Stimulated activated CD8-positive, alpha-beta memory T cell treated with anti-CD3 and anti-CD28 coated beads, Interleukin-4, amount 100 ng/mL, for 1 hour (primary cell): ENCODE measurements around the gene FAM83B.
"Not testable (repeated sequence)": the region's sequence is repeated elsewhere in the genome, so short reads cannot be mapped to it uniquely, and the experiment has no call there.

ENCODE experiments used
- DNase-seq, 2 donors: peaks; one replicate each; pipeline ENCODE4 v3.0.0-alpha.2; 2020; ENCODE audit warnings: low read depth in 2 of 2, low spot score in 1 of 2

The FAM83B gene

DNA sequence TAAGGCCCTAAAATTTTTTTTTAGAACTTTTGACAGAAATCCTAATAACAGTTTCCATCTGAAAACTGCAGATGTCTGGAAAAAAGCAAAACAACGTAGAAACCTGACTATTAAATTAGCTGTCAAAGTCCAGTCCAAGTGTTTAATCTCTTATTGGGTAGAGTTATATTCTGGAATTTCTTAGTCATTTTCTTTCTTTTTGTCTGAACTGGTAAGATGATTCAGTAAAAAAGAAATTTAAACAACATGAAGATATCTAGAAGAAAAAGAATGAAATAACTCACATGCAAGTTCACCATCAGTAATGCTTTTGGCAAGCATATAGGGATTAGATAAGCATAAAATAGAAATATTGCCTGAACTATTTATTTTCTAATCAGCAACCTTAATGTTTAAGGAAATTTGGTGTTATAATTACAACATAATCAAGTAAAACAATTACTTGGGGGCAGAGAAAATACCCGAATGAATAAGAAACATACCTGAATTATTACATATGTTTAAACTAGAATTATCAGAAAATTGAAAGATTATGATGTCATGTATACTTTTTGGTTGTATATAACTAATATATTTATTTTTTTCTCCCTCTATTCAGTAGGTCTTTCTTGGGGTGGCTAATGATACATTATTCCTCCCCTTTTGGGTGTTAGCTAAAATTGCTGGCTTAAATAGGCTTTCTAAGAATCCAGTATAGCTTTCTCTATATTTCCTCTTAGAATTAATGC is 51.1 kb downstream of the FAM83B start:
- DNase-seq, result no peak

DNA sequence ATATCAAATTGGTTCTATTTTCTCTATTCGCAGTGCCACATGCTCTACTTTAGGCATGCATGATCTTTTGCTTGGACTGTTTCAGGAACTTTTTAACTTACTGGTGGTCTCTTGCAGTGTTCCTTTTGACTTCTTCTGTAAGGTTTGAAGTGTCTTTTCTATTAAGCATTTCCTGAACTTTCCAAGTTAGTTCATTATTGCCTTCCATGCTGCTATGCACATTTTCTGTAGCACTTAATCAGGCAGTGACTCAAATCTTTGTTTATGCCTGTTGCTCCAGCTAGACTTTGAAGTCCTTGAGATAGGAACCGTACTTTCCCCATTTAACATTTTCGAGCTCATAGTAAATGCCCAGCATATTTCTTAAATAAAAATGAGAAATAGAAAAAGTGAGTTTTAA is 52.2 kb downstream of the FAM83B start:
- no peak for DNase-seq

DNA sequence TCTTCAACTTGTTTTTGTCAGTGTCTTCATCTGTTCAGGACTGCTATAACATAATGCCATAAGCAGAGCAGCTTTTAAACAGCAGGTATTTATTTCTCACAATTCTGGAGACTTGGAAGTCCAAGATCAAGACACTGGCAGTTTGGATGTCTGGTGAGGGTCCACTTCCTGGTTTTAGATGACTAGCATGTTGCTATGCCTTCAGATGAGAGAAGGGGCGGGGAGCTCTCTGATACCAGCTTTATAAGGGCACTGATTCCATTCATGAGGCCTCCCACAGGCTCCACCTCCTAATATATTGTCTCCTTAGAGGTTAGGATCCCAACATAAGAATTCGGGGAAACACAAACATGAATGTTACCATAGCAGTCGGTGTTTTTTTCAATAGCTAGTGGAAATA is 52.9 kb downstream of the FAM83B start:
- DNase-seq, result no peak

DNA sequence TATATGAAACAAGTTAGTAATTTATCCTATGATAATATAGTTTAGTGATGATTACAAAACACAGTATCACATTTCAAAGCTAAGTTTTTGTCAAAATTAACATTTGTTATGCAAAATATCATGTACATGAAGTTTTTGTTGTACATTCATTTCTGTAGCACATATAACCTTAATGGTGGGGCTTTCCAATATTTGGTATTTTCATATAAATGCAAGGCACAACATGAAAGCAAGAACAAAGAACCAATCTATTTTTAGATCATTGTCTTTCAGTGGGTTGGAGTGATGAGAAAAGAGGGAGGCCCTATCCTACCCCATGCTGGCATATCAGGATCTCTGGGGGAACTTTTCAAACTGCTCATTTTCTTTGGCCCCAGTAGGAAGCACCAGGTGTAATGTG is 53.4 kb downstream of the FAM83B start:
- no peak for DNase-seq

DNA sequence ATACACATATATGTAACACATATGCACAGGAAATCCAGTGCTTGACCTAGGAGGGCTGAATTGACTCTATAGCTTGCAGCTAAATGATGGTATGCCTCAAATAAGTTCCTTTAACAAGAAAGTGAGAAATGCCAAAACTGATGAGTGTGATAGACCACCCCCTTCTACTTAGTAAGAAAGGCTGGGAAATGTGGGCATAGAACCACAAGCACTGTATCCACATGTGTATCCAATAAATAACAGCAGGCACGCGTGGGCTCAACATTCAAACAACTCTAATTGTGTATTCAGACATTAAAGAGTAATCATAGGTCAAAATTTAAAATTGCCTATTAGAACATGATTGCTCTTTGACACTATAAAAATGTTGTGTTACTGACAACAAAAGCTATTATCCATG is 54.1 kb downstream of the FAM83B start:
- no peak for DNase-seq

DNA sequence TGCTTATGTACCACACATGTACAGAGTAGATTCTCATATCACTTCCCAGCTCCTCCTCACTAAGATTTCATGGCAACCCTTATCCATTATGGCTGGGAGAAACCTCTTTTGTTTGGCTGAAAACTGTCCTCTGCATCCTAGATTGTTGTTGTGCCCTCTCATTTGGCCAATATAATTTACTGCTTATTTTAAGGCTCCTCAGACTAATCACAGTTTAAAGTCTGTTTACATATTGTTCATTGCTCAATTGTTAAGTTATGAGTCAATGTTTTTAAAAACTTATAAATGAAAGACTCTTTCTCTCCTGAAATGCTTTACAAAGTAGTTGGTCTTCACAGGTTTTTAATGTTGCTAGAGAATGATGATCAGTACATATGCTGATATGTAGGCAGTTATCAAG is 57.3 kb downstream of the FAM83B start:
- no peak for DNase-seq

DNA sequence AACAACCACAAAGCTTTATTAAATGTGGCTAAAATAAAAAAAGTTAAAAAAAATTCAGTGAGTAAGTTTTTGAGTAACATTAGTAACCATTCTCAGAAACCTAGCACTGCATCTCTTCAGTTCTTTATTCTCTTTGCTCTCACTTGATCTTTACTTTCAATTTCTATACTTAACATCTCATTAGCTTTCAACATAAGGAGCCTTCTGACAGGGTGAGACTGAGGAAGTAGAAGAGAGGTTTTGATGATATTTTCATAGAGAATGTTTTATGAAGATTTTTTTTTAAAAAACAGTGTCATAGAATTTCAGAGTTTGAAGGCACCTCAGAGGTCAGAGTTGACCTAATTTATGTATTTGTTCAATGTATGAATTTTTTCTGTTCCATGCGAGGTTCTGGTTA is 60.8 kb downstream of the FAM83B start:
- no peak for DNase-seq

DNA sequence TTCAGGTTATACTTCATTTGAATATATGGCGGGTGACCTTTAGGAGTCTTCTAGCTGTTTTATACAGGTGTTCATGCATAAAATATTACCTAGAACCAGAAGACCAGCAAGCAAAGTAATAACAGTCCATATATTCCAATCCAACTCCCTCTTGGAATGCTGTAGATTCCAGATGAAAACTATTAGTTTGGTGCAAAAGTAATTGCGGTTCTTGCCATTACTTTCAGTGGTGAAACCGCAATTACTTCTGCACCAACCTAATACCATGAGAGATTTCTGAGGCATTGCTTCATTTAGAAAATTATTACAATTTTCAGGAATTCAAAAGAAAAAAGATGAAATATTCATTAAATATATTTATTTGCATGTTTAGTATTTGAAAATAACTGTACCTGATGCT is 62.6 kb downstream of the FAM83B start:
- no peak for DNase-seq

DNA sequence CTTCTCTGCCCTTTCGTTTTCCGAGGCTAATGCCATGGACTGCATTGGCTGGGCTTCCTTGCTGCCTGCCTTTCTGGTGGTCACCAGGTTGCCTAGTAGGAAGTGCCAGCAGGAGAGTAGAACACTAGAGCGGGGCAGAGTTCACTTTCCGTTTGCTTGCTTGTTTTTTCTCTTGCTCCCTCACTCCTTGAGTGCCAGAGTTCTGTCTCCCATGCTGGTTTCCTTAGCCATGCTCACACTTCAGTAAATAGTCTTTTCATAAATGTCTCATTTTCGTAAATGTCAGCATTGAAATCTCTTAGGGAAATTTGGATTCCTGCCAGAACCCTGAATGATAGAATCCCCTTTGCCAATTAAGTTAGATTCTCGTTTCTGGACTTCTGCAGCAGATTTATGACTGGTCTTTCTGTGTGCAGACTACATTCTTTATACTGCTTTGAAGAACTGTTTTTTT is 63.9 kb downstream of the FAM83B start:
- DNase-seq, result no peak

DNA sequence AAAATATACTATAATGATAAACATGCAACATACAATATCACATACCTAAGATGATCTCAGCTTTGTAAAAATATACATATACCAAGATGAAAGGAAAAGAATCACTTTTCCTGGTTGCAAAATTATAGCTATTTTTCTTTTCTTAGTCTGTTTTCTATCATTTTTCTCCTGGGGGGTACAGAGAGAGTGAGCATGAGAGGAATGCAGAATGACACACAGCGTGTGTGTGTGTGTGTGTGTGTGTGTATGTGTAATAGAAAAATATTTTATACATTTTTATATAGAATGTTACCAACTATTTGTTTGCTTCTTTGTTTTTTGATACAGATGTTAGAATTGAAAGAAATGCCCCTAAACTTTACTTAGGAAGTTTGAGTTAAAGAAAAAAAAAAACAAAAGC is 64.3 kb downstream of the FAM83B start:
- no peak for DNase-seq

DNA sequence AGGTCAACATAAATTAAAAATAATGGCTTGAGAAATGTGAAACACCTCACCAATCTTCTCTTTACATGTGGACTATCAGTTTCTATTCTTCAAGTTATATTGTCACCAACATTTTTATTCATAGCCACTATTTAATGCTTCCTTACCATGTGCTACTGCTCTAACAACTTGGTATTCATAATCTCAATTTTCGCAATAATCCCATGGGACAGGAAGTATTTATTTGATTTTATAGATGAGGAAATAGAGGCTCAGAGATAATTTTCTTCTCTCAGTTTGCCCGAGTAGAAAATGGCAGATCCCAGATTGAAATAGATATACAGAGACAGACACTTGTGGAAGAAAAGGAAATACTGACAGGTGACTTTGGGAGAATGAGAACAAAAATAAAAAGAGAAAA is 66.6 kb downstream of the FAM83B start:
- DNase-seq, result no peak

DNA sequence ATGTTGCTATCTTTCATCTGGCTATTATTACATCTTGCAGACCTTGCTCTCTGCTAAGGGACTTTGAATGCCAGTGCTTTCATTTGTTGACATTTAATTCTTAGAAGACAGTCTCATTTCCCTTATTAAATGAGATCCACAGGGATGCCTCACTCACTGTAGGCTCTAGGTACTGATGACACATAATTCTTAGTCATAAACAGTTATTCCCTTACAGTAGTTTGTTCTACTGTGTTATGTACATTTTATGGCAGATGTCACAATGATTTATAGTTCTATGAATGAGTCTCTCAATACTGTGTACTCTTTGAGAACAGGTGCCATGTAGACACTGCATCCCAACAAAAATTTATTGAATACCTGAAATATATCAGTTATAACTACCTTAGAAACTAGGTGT is 70.3 kb downstream of the FAM83B start:
- DNase-seq, result no peak

DNA sequence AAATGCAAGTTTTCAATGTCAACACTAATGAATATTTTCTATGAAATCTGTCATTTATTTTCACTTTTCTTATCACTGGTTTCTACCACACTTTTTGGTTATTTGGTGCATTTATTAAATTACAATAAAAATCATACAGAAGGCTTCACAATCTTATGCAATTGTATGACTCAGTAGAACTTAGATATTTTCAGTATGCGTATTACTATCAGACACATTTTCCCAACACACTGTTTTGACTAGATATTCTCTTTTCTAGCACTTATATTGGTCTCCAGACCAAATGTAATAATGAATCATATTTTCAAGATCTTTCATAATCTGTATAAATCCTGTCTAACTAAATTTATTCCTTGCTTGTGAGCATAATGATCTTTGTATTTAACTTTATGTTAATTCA is 74.1 kb downstream of the FAM83B start:
- no peak for DNase-seq

DNA sequence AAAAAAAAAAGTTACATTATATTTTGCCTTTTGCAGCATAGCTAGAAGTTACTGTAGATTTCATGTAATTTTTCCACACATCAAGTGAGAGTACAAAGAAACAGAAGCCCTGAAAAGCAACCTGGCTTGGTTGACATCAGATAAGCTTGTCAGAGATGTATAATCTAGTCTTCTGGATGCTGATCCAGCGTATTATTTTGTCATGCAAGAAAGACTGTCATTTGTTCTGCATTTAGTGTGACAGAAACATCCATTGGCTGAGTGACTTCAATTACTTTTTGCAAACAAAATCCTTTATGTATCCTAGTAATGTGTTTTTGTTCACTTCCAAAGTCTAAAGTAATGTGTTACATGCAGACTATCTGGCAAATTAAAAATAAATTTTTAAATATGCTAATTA is 75.3 kb downstream of the FAM83B start:
- no peak for DNase-seq

DNA sequence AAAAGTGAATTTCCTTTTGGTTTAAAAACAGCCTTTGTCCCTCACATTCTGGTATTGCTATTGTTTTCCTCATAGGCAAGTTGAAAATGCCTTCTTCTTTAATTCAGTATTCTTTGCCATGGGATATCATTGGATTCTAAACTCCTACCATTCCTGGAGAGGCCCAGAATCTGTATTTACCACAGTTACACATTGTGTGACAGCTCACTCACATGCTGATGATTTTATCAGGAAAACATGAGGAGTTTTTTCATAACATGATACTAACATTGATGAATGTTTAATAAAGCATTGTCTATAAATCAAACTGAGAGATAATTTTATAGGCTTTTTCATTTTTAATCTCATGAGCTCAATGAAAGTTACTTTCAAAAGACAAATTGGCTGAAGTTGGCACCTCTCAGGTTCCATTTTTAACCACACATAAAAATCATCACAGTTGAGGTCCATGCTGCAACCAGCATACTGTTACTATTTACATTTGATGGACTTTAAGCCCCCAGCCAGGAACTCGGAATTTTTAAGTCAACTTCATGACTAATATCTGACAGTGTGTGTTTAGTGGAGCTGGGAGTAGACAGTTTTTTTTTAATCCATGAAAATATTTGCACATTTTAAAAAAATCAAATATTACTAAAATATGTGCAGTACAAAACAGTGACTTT is 82.8 kb downstream of the FAM83B start:
- no peak for DNase-seq

DNA sequence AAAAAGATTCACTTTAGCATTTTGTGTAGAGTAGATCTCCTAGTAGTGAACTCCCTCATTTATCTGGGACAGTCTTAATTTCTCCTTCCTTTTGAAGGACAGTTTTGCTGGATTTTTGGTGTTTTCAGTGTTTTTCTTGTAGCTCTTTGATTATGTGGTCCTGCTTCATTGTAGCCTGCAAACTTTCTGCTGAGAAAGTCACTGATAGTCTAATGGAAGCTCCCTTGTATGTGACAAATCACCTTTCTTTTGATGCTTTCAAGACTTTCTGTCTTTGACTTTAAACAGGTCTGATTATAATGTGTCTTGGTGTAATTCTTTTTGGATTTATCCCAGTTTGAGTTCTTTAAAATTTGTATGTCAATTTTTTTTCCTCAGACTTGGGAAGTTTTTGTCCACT is 86.1 kb downstream of the FAM83B start:
- no peak for DNase-seq

DNA sequence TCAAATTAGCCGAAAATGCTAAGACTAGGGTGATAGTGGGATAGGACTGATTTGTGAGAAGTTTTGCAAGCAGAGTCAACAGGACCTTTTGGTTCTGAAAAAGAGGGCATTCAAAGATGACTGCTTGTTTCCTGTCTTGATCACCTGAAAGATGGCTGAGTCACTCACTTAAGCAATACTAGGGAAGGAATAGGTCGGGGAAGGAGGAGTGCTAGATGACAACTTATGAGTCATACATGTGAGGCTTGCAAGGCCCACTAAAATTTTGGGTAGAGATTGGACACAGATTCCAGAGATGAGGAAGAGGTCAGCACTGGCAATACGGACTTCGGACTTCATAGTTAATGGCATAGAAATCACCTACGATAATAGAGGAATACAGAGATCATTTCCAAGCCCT is 89.2 kb downstream of the FAM83B start:
- DNase-seq, result no peak

DNA sequence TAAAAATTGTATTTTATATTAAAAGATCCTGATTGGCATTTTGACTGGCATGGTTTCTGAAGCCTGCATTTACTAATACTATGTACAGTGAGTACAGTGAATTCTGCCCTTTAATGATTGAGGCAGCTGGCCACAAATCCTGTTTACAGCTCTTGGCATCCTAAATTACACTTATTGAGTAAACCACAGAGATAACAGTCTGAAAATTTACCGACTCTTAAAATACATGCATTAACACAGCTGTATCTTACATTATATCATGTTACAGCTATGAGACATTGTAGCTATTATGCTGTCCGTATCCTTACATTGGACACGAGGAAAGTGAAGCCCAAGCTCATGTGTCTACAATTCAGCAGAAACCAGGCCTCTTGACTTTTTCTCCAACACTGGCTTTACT is 90.8 kb downstream of the FAM83B start:
- DNase-seq, result no peak

DNA sequence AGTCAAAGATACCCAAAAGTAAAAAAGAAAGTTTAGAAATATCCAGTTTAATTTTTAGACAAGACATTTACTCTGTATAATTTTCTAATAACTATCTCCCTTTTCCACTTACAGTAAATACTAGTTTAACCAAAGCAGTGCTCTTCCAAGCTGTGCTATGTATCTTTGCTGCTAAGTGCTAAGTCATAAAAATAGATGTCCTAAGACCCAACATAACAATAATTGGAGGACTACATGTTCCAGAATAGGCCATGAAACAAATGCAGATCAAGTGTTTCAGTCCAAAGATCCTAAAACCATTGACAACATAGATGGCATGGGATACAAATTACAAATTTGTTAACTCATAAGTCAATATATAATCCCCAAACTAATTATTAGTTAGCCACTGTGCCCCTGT is 111.1 kb downstream of the FAM83B start:
- no peak for DNase-seq

DNA sequence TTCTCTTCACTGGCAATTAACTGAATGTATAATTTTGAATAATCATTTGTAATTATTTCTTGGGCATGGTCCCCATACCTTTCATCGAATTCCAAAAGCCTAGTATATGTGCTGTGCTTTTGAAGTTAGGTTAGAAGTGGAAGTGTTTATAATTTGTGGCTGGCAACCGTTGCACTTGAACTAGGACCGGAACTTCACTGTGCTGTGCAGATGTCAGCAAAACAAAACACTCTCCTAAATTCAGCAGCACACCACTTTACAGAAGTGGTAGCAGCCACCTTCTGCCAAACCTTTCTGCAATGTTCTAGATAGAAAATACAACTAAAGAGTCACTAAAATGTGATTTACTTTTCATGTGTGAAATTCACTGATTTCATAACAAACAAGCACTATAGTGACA is 111.9 kb downstream of the FAM83B start:
- no peak for DNase-seq

DNA sequence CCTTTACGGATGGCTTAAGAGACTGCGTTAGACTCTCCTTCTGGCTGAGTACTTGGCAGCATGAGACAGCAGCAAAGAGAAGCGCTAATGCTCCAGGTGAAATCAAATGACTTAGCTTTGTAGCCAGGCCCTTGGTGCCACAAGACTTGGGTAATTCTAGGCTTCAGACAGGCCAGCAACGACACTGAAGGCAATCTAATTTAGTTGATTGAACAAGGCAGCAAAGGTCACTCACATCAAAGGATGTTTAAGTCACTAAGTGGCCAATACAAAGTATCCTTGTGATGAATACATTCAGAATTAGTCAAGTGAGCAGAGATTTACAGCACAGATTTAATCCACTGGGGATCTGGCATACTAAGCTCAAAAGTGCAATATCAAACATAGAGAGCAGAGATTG is 113.2 kb downstream of the FAM83B start:
- no peak for DNase-seq

DNA sequence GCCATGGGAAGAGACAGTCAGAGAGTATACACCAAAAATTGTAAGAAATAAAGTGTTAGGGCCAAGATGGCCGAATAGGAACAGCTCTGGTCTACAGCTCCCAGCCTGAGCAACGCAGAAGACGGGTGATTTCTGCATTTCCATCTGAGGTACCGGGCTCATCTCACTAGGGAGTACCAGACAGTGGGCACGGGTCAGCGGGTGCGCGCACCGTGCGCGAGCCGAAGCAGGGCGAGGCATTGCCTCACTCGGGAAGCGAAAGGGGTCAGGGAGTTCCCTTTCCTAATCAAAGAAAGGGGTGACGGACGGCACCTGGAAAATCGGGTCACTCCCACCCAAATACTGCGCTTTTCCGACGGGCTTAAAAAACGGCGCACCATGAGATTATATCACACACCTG is 114.8 kb downstream of the FAM83B start:
- DNase-seq, result not testable (repeated sequence)

DNA sequence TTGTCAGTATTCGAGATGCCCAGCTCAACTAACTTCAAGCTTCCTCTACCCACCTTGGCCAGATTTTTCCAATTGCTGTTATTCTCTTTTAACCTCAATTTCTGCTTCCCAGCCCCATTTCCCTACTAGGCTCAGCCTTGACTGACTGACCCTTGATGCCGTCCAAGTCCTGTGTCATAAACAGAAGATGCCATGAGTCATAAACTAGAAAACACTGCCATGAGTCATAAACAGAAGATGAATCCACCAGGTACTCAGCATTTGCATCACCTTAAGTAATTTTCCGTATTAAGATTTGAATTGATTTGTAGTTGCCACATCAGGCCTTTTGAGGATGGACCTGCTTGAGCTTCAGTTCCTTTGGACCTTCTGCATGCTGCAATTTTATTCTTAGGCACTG is 123.8 kb downstream of the FAM83B start:
- no peak for DNase-seq
